GM18861 (cell line): ENCODE measurements around the gene PSPN.

Source experiments
- ATAC-seq: cut with Tn5 transposase; IDR thresholded peaks from one replicate; pipeline ENCODE4 v1.9.1; 2021; ENCODE audit not compliant: unreplicated experiment

PSPN gene

GRCh38 chr19:6333439-6333838 is 42.3 kb downstream of the PSPN start, which contains the start of gene ACER1:
Gene ACER1, minus strand, starts transcription at chr19:6333612. Its CDS starts 61 bp downstream, at chr19:6333551.
- no peak for ATAC-seq

- ATAC-seq = no peak
Measured at GRCh38 chr19:6326815-6327214, 48.9 kb downstream of the PSPN start.

- ATAC-seq = no peak
Measured at GRCh38 chr19:6325614-6326013, 50.1 kb downstream of the PSPN start.
